ENCODE data around the gene TMEM220.

Gene TMEM220

GRCh38 chr17:10741416-10742135, 11.8 kb upstream of the TMEM220 start:
- no peak for TF ChIP-seq CTCF (IDR thresholded peaks at IDR 0.05; ENCODE audit: extremely low read depth, insufficient read depth, missing control alignments)
- DNase-seq (ENCODE audit: low spot score) = no peak
- in situ Hi-C loops (cut with MboI; ENCODE audit: low pct_unique_long_range_greater_than_20kb, low sequenced_read_pairs, unreplicated experiment) = no loop called here

GRCh38 chr17:10739386-10739785, 9.6 kb upstream of the TMEM220 start:
- in situ Hi-C loops (cut with MboI; ENCODE audit: low pct_unique_long_range_greater_than_20kb, low sequenced_read_pairs, unreplicated experiment) = no loop called here
- no peak for TF ChIP-seq CTCF (IDR thresholded peaks at IDR 0.05; ENCODE audit: extremely low read depth, insufficient read depth, missing control alignments)
- DNase-seq (ENCODE audit: low spot score) = no peak

- TF ChIP-seq CTCF (IDR thresholded peaks at IDR 0.05; ENCODE audit: extremely low read depth, insufficient read depth, missing control alignments) = no peak
- in situ Hi-C loops (cut with MboI; ENCODE audit: low pct_unique_long_range_greater_than_20kb, low sequenced_read_pairs, unreplicated experiment) = no loop called here
- no peak for DNase-seq (ENCODE audit: low spot score)
These were observed 8.9 kb upstream of the TMEM220 start for GRCh38 chr17:10738521-10739258.

- in situ Hi-C loops (cut with MboI; ENCODE audit: low pct_unique_long_range_greater_than_20kb, low sequenced_read_pairs, unreplicated experiment) = no loop called here
- no peak for DNase-seq (ENCODE audit: low spot score)
- no peak for TF ChIP-seq CTCF (IDR thresholded peaks at IDR 0.05; ENCODE audit: extremely low read depth, insufficient read depth, missing control alignments)
These were observed 7.9 kb upstream of the TMEM220 start for GRCh38 chr17:10737736-10738135.

GRCh38 chr17:10737168-10737622, 7.4 kb upstream of the TMEM220 start:
- peak; percentile 38 for DNase-seq (ENCODE audit: low spot score)
- peak; percentile 75 for TF ChIP-seq CTCF (IDR thresholded peaks at IDR 0.05; ENCODE audit: extremely low read depth, insufficient read depth, missing control alignments)
- in situ Hi-C loops (cut with MboI; ENCODE audit: low pct_unique_long_range_greater_than_20kb, low sequenced_read_pairs, unreplicated experiment) = no loop called here

GRCh38 chr17:10735821-10736220, 6.0 kb upstream of the TMEM220 start:
- in situ Hi-C loops (cut with MboI; ENCODE audit: low pct_unique_long_range_greater_than_20kb, low sequenced_read_pairs, unreplicated experiment) = no loop called here
- DNase-seq (ENCODE audit: low spot score) = no peak
- TF ChIP-seq CTCF (IDR thresholded peaks at IDR 0.05; ENCODE audit: extremely low read depth, insufficient read depth, missing control alignments) = no peak

Data from GM13977 (cell line).